ENCODE measurements around the gene GPR35. TPM values are rescaled to one million over a fixed set of nuclear protein-coding genes. Genes with fewer than 3 reads are reported as not detected.

The GPR35 gene
- total and polyA plus RNA-seq, 2 of the 13 experiments (the other 11 are each of a cell fraction or from before 2014, with no cell fraction given) = 27.1 to 44.2 TPM

DNA sequence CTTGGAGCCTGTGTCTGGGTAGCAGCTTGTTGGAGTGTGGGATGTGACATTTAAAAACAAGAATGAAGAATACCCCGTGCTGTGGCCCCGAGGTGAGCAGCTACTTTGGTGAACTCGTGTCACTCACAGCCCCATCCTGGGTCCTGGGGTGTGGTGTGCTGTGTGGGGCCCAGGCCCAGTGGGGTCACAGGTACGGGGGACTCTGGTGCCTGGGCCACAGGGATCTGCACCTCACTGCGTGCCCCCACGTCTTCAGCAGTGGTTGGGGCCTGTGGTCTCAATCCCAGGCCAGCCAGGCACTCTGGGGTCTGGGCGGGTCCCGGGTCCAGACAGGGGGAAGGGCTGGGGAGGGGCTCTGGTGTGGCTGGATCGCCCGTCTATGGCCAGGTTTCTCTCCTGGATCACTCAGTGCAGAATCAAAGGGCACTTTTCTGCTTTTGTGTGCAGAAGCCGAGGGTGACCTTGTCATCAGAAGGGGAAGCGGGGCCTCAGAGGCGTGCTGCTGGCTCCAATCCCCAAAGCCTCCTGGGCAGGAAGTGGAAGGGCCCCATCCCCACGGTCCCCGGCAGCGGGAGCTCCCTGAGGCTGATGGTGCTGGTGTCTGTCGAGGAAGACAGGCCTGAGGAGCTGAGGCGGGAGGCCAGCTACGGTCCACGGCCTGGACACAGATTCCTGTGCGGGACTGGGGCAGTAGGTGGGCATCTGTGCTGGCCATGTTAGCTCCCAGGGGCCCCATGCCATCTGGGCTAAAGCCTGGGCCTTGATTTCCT is 1.4 kb downstream of the GPR35 start (continued):
- TF ChIP-seq ZEB1 (IDR thresholded peaks at IDR 0.05; ENCODE audit: insufficient replicate concordance, low read depth) (peak; percentile 46), GMEB1 (CRISPR knock-in tag; IDR thresholded peaks at IDR 0.05; ENCODE audit: borderline replicate concordance) (peak; percentile 40; the same call in 1 of the 2 replicates), BCL3 (CRISPR knock-in tag; IDR thresholded peaks at IDR 0.05) (peak; percentile 30; the same call in 1 of the 2 replicates), REL (CRISPR knock-in tag; conservative IDR thresholded peaks at IDR 0.05) (no peak), RCOR2 (CRISPR knock-in tag; IDR thresholded peaks at IDR 0.05) (peak; percentile 63), MAZ (IDR thresholded peaks at IDR 0.05; ENCODE audit: borderline replicate concordance, low read depth, low read length) (no peak; the same call in 1 of the 2 replicates), MAZ (CRISPR knock-in tag; IDR thresholded peaks at IDR 0.05; ENCODE audit: low read depth) (peak; percentile 74), ZSCAN12 (CRISPR knock-in tag; IDR thresholded peaks at IDR 0.05) (no peak; the same call in 1 of the 2 replicates), KDM3A (CRISPR knock-in tag; IDR thresholded peaks at IDR 0.05; ENCODE audit: low read depth) (0 out of 2 replicates have a peak, but pooled peaks have one; percentile 54), SAFB2 (CRISPR knock-in tag; IDR thresholded peaks at IDR 0.05; ENCODE audit: borderline replicate concordance, low read depth) (peak; percentile 50; the same call in 1 of the 2 replicates), ZBTB14 (CRISPR knock-in tag; IDR thresholded peaks at IDR 0.05) (no peak), ZFY (CRISPR knock-in tag; IDR thresholded peaks at IDR 0.05) (peak; percentile 88), CHCHD3 (CRISPR knock-in tag; IDR thresholded peaks at IDR 0.05) (no peak), TBL1XR1 (IDR thresholded peaks at IDR 0.05; ENCODE audit: borderline replicate concordance, low read length, partially characterized antibody) (no peak), AGO1 (IDR thresholded peaks at IDR 0.05; ENCODE audit: low read depth, low read length, poor library complexity, severe bottlenecking) (no peak), JDP2 (CRISPR knock-in tag; IDR thresholded peaks at IDR 0.05; ENCODE audit: borderline replicate concordance) (no peak), EHMT2 (IDR thresholded peaks at IDR 0.05; ENCODE audit: borderline replicate concordance, low read depth, low read length) (no peak), ZKSCAN5 (CRISPR knock-in tag; IDR thresholded peaks at IDR 0.05) (no peak), ZNF260 (CRISPR knock-in tag; IDR thresholded peaks at IDR 0.05; ENCODE audit: borderline replicate concordance, low read depth) (no peak), NAIF1 (CRISPR knock-in tag; IDR thresholded peaks at IDR 0.05; ENCODE audit: borderline replicate concordance) (no peak), ZNF550 (CRISPR knock-in tag; IDR thresholded peaks at IDR 0.05; ENCODE audit: borderline replicate concordance) (no peak)
- TF ChIP-seq, protein P1, sequence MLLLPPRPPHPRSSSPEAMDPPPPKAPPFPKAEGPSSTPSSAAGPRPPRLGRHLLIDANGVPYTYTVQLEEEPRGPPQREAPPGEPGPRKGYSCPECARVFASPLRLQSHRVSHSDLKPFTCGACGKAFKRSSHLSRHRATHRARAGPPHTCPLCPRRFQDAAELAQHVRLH (CRISPR knock-in tag; IDR thresholded peaks at IDR 0.05; ENCODE audit: borderline replicate concordance, low read depth) = peak; percentile 76; the same call in 1 of the 2 replicates
- TF ChIP-seq, protein P2, sequence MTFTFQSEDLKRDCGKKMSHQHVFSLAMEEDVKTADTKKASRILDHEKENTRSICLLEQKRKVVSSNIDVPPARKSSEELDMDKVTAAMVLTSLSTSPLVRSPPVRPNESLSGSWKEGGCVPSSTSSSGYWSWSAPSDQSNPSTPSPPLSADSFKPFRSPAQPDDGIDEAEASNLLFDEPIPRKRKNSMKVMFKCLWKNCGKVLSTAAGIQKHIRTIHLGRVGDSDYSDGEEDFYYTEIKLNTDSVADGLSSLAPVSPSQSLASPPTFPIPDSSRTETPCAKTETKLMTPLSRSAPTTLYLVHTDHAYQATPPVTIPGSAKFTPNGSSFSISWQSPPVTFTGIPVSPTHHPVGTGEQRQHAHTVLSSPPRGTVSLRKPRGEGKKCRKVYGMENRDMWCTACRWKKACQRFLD (CRISPR knock-in tag; IDR thresholded peaks at IDR 0.05; ENCODE audit: borderline replicate concordance) = no peak; the same call in 1 of the 2 replicates
